K562 (cell line): ENCODE data around the gene RHOV.

ENCODE experiments used
- ARID4B ChIP-seq: sonication (generic); formaldehyde crosslinking; IDR thresholded peaks from 2 replicates; pipeline ENCODE4 v1.8.0; 2022; ENCODE audit warnings: mild to moderate bottlenecking, missing genetic modification reagents
- BACH1 ChIP-seq: fragments of 200-800 bp; sonication (Bioruptor generic); IDR thresholded peaks from 2 replicates; pipeline ENCODE4 v1.6.1; 2016; ENCODE audit warnings: missing genetic modification characterization, missing compliant biosample characterization
- FOXA1 ChIP-seq: fragments of 450-650 bp; IDR thresholded peaks from 2 replicates; pipeline ENCODE4 v1.6.1; 2016; ENCODE audit warnings: mild to moderate bottlenecking, borderline replicate concordance
- HEY1 ChIP-seq: fragments of 250-450 bp; sonication (Bioruptor Pico); IDR thresholded peaks from 2 replicates; pipeline ENCODE4 v1.5.0; 2020; ENCODE audit warnings: mild to moderate bottlenecking, moderate library complexity, borderline replicate concordance
- KDM1A ChIP-seq, 2 experiments: fragments of 450-650 bp; IDR thresholded peaks; 2 replicates each; pipeline ENCODE4 v1.6.1; 2016; ENCODE audit warnings: mild to moderate bottlenecking in 2 of 2
- MEIS2 ChIP-seq: fragments of 450-650 bp; IDR thresholded peaks from 2 replicates; pipeline ENCODE4 v1.6.1; 2014; ENCODE audit warnings: mild to moderate bottlenecking; ENCODE audit not compliant: partially characterized antibody
- PCBP2 ChIP-seq: fragments of 200-400 bp; formaldehyde crosslinking; IDR thresholded peaks from 2 replicates; pipeline ENCODE4 v1.6.1; 2018; ENCODE audit warnings: low read length, low read depth, mild to moderate bottlenecking, moderate library complexity; ENCODE audit not compliant: poor library complexity, severe bottlenecking
- PTBP1 ChIP-seq: fragments of 200-400 bp; formaldehyde crosslinking; IDR thresholded peaks from 2 replicates; pipeline ENCODE4 v1.6.1; 2017; ENCODE audit warnings: low read depth, low read length
- RAD21 ChIP-seq, 2 experiments: fragments of 250-450 bp in 1 of 2; fragments of 450-650 bp in 1 of 2; sonication (Bioruptor Pico) in 1 of 2; formaldehyde crosslinking in 1 of 2; IDR thresholded peaks in 1 of 2; conservative IDR thresholded peaks in 1 of 2; 2 replicates each; pipeline versions ENCODE4 v1.4.0 to v1.8.0; 2020 to 2022; ENCODE audit warnings: mild to moderate bottlenecking in 2 of 2, moderate library complexity in 1 of 2
- ZFX ChIP-seq: sonication (generic); formaldehyde crosslinking; IDR thresholded peaks from 2 replicates; pipeline ENCODE4 v1.8.0; 2022; ENCODE audit warnings: mild to moderate bottlenecking, missing genetic modification reagents, moderate library complexity
- ZNF143 ChIP-seq: sonication (generic); formaldehyde crosslinking; IDR thresholded peaks from 2 replicates; pipeline ENCODE4 v1.9.0; 2022; ENCODE audit warnings: mild to moderate bottlenecking, missing genetic modification reagents
- TF ChIP-seq, protein P1 (sequence below), 3 experiments: IDR thresholded peaks in 2 of 3; conservative IDR thresholded peaks in 1 of 3; 2 replicates each; pipeline ENCODE4 v1.5.1; 2011 to 2012; ENCODE audit warnings: low read length in 3 of 3, mild to moderate bottlenecking in 3 of 3, control low read depth in 2 of 3, improper control_type of control experiment in 1 of 3, inconsistent platforms in 1 of 3, low read depth in 1 of 3, mixed read lengths in 1 of 3, moderate library complexity in 1 of 3; ENCODE audit not compliant: insufficient read depth in 2 of 3

DNA sequence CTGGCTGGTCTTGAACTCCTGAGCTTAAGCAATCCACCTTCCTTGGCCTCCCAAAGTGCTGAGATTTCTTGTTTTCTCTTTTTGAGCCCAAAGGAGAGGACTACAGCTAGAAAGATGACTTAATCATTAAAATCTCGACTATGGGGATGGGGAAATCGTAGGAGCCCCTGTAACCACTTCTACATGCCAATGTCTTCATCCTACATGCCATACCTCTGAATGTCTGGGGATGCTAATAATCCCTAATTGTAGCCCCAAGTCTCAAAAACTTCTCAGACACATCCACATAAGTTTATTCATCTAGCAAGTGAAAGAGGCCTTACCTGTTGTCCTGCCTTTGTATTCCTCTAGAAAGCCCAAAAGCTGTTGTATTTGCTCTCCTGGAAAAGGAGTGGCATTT, 3.7 kb upstream of the RHOV start:
- TF ChIP-seq BACH1 (tag) (no peak), HEY1 (CRISPR knock-in tag) (no peak), ARID4B (CRISPR knock-in tag) (no peak), MEIS2 (no peak), ZFX (CRISPR knock-in tag) (no peak), PTBP1 (no peak), ZNF143 (CRISPR knock-in tag) (no peak), FOXA1 (no peak), KDM1A (IDR thresholded peaks at IDR 0.05) (no peak), RAD21 (CRISPR knock-in tag; conservative IDR thresholded peaks at IDR 0.05 in 1 of 2, IDR thresholded peaks at IDR 0.05 in 1 of 2) (no peak), PCBP2 (no peak)
- TF ChIP-seq, protein P1, sequence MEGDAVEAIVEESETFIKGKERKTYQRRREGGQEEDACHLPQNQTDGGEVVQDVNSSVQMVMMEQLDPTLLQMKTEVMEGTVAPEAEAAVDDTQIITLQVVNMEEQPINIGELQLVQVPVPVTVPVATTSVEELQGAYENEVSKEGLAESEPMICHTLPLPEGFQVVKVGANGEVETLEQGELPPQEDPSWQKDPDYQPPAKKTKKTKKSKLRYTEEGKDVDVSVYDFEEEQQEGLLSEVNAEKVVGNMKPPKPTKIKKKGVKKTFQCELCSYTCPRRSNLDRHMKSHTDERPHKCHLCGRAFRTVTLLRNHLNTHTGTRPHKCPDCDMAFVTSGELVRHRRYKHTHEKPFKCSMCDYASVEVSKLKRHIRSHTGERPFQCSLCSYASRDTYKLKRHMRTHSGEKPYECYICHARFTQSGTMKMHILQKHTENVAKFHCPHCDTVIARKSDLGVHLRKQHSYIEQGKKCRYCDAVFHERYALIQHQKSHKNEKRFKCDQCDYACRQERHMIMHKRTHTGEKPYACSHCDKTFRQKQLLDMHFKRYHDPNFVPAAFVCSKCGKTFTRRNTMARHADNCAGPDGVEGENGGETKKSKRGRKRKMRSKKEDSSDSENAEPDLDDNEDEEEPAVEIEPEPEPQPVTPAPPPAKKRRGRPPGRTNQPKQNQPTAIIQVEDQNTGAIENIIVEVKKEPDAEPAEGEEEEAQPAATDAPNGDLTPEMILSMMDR (IDR thresholded peaks at IDR 0.05 in 2 of 3, conservative IDR thresholded peaks at IDR 0.05 in 1 of 3; ENCODE audit: insufficient read depth in 2 of 3, low read depth in 1 of 3, low read length in 3 of 3) = no peak
